ENCODE measurements around the gene WDR62. TPM values are rescaled to one million over a fixed set of nuclear protein-coding genes. Genes with fewer than 3 reads are reported as not detected.
"Not testable (repeated sequence)": the region's sequence is repeated elsewhere in the genome, so short reads cannot be mapped to it uniquely, and the experiment has no call there.

WDR62 gene
- total and polyA plus RNA-seq, 4 experiments from 2014 or later = 0.08 to 1.7 (median 1.3) TPM; not detected in 1

DNA sequence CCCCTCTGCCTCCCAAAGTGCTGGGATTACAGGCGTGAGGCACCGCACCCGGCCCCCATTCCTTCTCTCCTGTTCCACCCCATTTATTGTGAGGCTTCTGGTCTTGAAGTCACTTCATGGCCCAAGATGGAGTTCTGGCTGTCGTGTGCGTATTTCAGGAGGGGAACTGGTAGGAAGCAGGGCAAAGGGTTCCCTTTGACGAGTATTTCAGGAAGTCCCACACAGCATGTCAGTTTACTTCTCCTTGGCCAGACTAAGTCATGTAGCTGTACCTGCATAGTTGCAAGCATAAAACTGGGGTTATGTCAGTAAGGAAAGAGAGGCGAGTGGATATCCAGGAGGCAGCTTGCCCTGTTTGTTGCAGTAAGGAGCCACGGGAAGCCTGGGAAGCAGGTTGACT is 10.1 kb downstream of the WDR62 start:
- POLR2A ChIA-PET (ENCODE audit: partially characterized antibody) = no interaction called here
- DNase-seq = no peak
- H3K27ac ChIP-seq (ENCODE audit: low read depth, low read length) = no peak overlapping the region
- no peaks in the 10 kb centered on the region for H3K36me3 ChIP-seq (ENCODE audit: insufficient read depth, low read length)
- H3K4me3 ChIP-seq (ENCODE audit: low read length in 2 of 2) = no peak overlapping the region
- H3K9me3 ChIP-seq (ENCODE audit: control insufficient read depth in 1 of 2, low read length in 2 of 2) = no peaks in the 10 kb centered on the region
- no peaks in the 10 kb centered on the region for H3K4me1 ChIP-seq (ENCODE audit: insufficient read depth, low read length)
- peaks cover 0 to 2% (median 0%) of the 10 kb centered on the region in 8 donors for H3K9me3 Mint-ChIP-seq
- no peaks in the 10 kb centered on the region for H3K36me3 Mint-ChIP-seq
- H3K4me1 Mint-ChIP-seq = peaks cover 0 to 2% (median 0%) of the 10 kb centered on the region in 4 donors
- H3K27me3 ChIP-seq (ENCODE audit: insufficient read depth, low read length) = no peaks in the 10 kb centered on the region
- no peak overlapping the region for H3K4me3 Mint-ChIP-seq
- H3K27ac Mint-ChIP-seq = peak overlapping the region in 1 of 7 donors; percentile 18
- H3K27me3 Mint-ChIP-seq = no peaks in the 10 kb centered on the region
- intact Hi-C loops (cut with micrococcal nuclease) = no loop called here
- CTCF ChIA-PET (ENCODE audit: partially characterized antibody) = no interaction called here

- DNase-seq = no peak
- Mint-ChIP-seq H3K4me1 (peaks cover 0 to 2% (median 0%) of the 10 kb centered on the region in 4 donors), H3K27me3 (no peaks in the 10 kb centered on the region), H3K4me3 (peak overlapping the region in 1 of 8 donors; percentile 41), H3K36me3 (no peaks in the 10 kb centered on the region), H3K9me3 (peaks cover 0 to 2% (median 0%) of the 10 kb centered on the region in 8 donors), H3K27ac (no peak overlapping the region)
- POLR2A ChIA-PET (ENCODE audit: partially characterized antibody) = no interaction called here
- intact Hi-C loops (cut with micrococcal nuclease) = no loop called here
- no peaks in the 10 kb centered on the region for H3K4me1 ChIP-seq (ENCODE audit: insufficient read depth, low read length)
- no peaks in the 10 kb centered on the region for H3K27me3 ChIP-seq (ENCODE audit: insufficient read depth, low read length)
- no peak overlapping the region for H3K27ac ChIP-seq (ENCODE audit: low read depth, low read length)
- CTCF ChIA-PET (ENCODE audit: partially characterized antibody) = no interaction called here
- H3K4me3 ChIP-seq (ENCODE audit: low read length in 2 of 2) = no peak overlapping the region
- H3K9me3 ChIP-seq (ENCODE audit: control insufficient read depth in 1 of 2, low read length in 2 of 2) = no peaks in the 10 kb centered on the region
- H3K36me3 ChIP-seq (ENCODE audit: insufficient read depth, low read length) = no peaks in the 10 kb centered on the region
Observed at GRCh38 chr19:36067681-36068080, 13.0 kb downstream of the WDR62 start.

DNA sequence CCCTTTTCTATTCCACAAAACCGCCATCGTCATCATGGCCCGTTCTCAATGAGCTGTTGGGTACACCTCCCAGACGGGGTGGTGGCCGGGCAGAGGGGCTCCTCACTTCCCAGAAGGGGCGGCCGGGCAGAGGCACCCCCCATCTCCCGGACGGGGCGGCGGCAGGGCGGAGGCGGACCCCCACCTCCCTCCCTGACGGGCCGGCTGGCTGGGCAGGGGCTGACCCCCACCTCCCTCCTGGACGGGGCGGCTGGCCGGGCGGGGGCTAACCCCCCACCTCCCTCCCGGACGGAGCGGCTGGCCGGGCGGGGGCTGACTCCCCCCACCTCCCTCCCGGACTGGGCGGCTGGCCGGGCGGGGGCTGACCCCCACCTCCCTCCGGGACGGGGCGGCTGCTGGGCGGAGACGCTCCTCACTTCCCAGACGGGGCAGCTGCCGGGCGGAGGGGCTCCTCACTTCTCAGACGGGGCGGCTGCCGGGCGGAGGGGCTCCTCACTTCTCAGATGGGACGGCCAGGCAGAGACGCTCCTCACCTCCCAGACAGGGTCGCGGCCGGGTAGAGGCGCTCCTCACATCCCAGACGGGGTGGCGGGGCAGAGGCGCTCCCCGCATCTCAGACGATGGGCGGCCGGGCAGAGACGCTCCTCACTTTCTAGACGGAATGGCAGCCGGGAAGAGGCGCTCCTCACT is 14.3 kb downstream of the WDR62 start:
- H3K27ac ChIP-seq (ENCODE audit: low read depth, low read length); H3K27me3 Mint-ChIP-seq; H3K9me3 Mint-ChIP-seq; H3K27ac Mint-ChIP-seq; H3K4me3 Mint-ChIP-seq; H3K4me1 Mint-ChIP-seq; POLR2A ChIA-PET (ENCODE audit: partially characterized antibody); CTCF ChIA-PET (ENCODE audit: partially characterized antibody); H3K9me3 ChIP-seq (ENCODE audit: control insufficient read depth in 1 of 2, low read length in 2 of 2); H3K36me3 ChIP-seq (ENCODE audit: insufficient read depth, low read length); H3K36me3 Mint-ChIP-seq; intact Hi-C loops (cut with micrococcal nuclease); H3K4me3 ChIP-seq (ENCODE audit: low read length in 2 of 2); DNase-seq; H3K4me1 ChIP-seq (ENCODE audit: insufficient read depth, low read length); H3K27me3 ChIP-seq (ENCODE audit: insufficient read depth, low read length): not testable (repeated sequence)

DNA sequence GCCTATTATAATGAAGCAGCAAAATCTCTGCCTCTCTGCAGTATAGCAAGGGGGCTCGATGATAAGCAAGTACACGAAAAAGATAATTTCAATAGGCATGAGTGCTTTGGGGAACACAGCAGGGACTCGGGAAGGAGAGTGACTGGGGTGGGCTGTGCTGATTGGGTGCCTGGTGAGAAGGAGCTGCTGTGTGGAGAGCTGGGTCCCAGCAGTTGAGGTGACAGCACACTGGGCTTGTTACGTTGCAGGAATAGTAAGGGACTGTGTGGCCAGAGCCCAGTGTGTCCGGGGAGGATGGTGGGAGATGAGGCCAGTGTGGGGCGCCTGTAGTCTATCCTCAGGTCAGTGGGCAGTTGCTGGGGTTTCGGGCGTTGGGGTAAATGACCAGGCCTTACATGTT is 17.4 kb downstream of the WDR62 start:
- no peaks in the 10 kb centered on the region for H3K27me3 ChIP-seq (ENCODE audit: insufficient read depth, low read length)
- intact Hi-C loops (cut with micrococcal nuclease) = no loop called here
- H3K4me1 ChIP-seq (ENCODE audit: insufficient read depth, low read length) = no peaks in the 10 kb centered on the region
- no peaks in the 10 kb centered on the region for H3K36me3 ChIP-seq (ENCODE audit: insufficient read depth, low read length)
- Mint-ChIP-seq H3K36me3 (no peaks in the 10 kb centered on the region), H3K27ac (peak overlapping the region in 2 of 7 donors; percentile 12 to 15), H3K9me3 (no peaks in the 10 kb centered on the region), H3K4me3 (peak overlapping the region in 1 of 8 donors; percentile 24), H3K27me3 (no peaks in the 10 kb centered on the region), H3K4me1 (peaks cover 0 to 2% (median 0%) of the 10 kb centered on the region in 4 donors)
- H3K27ac ChIP-seq (ENCODE audit: low read depth, low read length) = no peak overlapping the region
- H3K4me3 ChIP-seq (ENCODE audit: low read length in 2 of 2) = no peak overlapping the region
- POLR2A ChIA-PET (ENCODE audit: partially characterized antibody) = no interaction called here
- DNase-seq = no peak
- no peaks in the 10 kb centered on the region for H3K9me3 ChIP-seq (ENCODE audit: control insufficient read depth in 1 of 2, low read length in 2 of 2)
- CTCF ChIA-PET (ENCODE audit: partially characterized antibody) = no interaction called here

GRCh38 chr19:36073121-36073876 is 18.6 kb downstream of the WDR62 start:
- no peak for DNase-seq
- no peaks in the 10 kb centered on the region for H3K9me3 ChIP-seq (ENCODE audit: control insufficient read depth in 1 of 2, low read length in 2 of 2)
- no peaks in the 10 kb centered on the region for H3K4me1 ChIP-seq (ENCODE audit: insufficient read depth, low read length)
- H3K4me3 ChIP-seq (ENCODE audit: low read length in 2 of 2) = no peak overlapping the region
- H3K4me1 Mint-ChIP-seq = no peaks in the 10 kb centered on the region
- CTCF ChIA-PET (ENCODE audit: partially characterized antibody) = no interaction called here
- H3K27me3 ChIP-seq (ENCODE audit: insufficient read depth, low read length) = no peaks in the 10 kb centered on the region
- intact Hi-C loops (cut with micrococcal nuclease) = no loop called here
- no peaks in the 10 kb centered on the region for H3K9me3 Mint-ChIP-seq
- peak overlapping the region in 4 of 7 donors; percentile 6 to 70 (median 20) for H3K27ac Mint-ChIP-seq
- no peaks in the 10 kb centered on the region for H3K36me3 Mint-ChIP-seq
- no peak overlapping the region for H3K4me3 Mint-ChIP-seq
- H3K36me3 ChIP-seq (ENCODE audit: insufficient read depth, low read length) = no peaks in the 10 kb centered on the region
- no peak overlapping the region for H3K27ac ChIP-seq (ENCODE audit: low read depth, low read length)
- no peaks in the 10 kb centered on the region for H3K27me3 Mint-ChIP-seq
- POLR2A ChIA-PET (ENCODE audit: partially characterized antibody) = no interaction called here

- peaks cover 1 to 6% of the 10 kb centered on the region in 2 donors for H3K36me3 Mint-ChIP-seq
- no peak overlapping the region for H3K27ac ChIP-seq (ENCODE audit: low read depth, low read length)
- DNase-seq = no peak
Observed at GRCh38 chr19:36079389-36079945, 24.8 kb downstream of the WDR62 start.

GRCh38 chr19:36081385-36081784 is 26.7 kb downstream of the WDR62 start:
- H3K36me3 Mint-ChIP-seq = peaks cover 1 to 6% of the 10 kb centered on the region in 2 donors
- H3K4me1 Mint-ChIP-seq = no peaks in the 10 kb centered on the region
- H3K4me3 Mint-ChIP-seq = no peak overlapping the region
- no peaks in the 10 kb centered on the region for H3K9me3 Mint-ChIP-seq
- ChIA-PET POLR2A (ENCODE audit: partially characterized antibody) (no interaction called here), CTCF (ENCODE audit: partially characterized antibody) (no interaction called here)
- H3K9me3 ChIP-seq (ENCODE audit: control insufficient read depth in 1 of 2, low read length in 2 of 2) = no peaks in the 10 kb centered on the region
- peaks cover 3% of the 10 kb centered on the region for H3K36me3 ChIP-seq (ENCODE audit: insufficient read depth, low read length)
- no peaks in the 10 kb centered on the region for H3K27me3 ChIP-seq (ENCODE audit: insufficient read depth, low read length)
- no peak overlapping the region for H3K27ac Mint-ChIP-seq
- H3K27ac ChIP-seq (ENCODE audit: low read depth, low read length) = no peak overlapping the region
- no peak for DNase-seq
- intact Hi-C loops (cut with micrococcal nuclease) = no loop called here
- H3K4me1 ChIP-seq (ENCODE audit: insufficient read depth, low read length) = no peaks in the 10 kb centered on the region
- no peak overlapping the region for H3K4me3 ChIP-seq (ENCODE audit: low read length in 2 of 2)
- no peaks in the 10 kb centered on the region for H3K27me3 Mint-ChIP-seq

More at GRCh38 chr19:36079389-36079945, 24.8 kb downstream of the WDR62 start:
- Mint-ChIP-seq H3K9me3 (no peaks in the 10 kb centered on the region), H3K27ac (peak overlapping the region in 1 of 7 donors; percentile 29), H3K27me3 (no peaks in the 10 kb centered on the region), H3K4me1 (no peaks in the 10 kb centered on the region), H3K4me3 (no peak overlapping the region)
- H3K36me3 ChIP-seq (ENCODE audit: insufficient read depth, low read length) = peaks cover 3% of the 10 kb centered on the region
- CTCF ChIA-PET (ENCODE audit: partially characterized antibody) = no interaction called here
- no peaks in the 10 kb centered on the region for H3K4me1 ChIP-seq (ENCODE audit: insufficient read depth, low read length)
- POLR2A ChIA-PET (ENCODE audit: partially characterized antibody) = no interaction called here
- H3K4me3 ChIP-seq (ENCODE audit: low read length in 2 of 2) = no peak overlapping the region
- no peaks in the 10 kb centered on the region for H3K9me3 ChIP-seq (ENCODE audit: control insufficient read depth in 1 of 2, low read length in 2 of 2)
- H3K27me3 ChIP-seq (ENCODE audit: insufficient read depth, low read length) = no peaks in the 10 kb centered on the region
- intact Hi-C loops (cut with micrococcal nuclease) = no loop called here

Data from CD4-positive, alpha-beta memory T cell (primary cell).